SU-DHL-6 (cell line): ENCODE data around the gene NUDT7.

ENCODE experiments used
- H2AFZ ChIP-seq: fragments of 200-600 bp; sonication (generic); 2 replicates; pipeline ENCODE4 v1.6.1; 2014; ENCODE audit warnings: low read depth, mild to moderate bottlenecking, moderate library complexity, mixed read lengths, antibody characterized with exemption, low read length; ENCODE audit not compliant: severe bottlenecking
- H3F3A ChIP-seq: fragments of 200-600 bp; shearing (Covaris generic); 2 replicates; pipeline ENCODE4 v1.6.0; 2016; ENCODE audit warnings: antibody characterized with exemption, mild to moderate bottlenecking; ENCODE audit not compliant: insufficient read depth
- H3K27ac ChIP-seq: fragments of 200-600 bp; sonication (generic); 2 replicates; pipeline ENCODE4 v1.5.1; 2016; ENCODE audit warnings: low read depth, mild to moderate bottlenecking, low read length, moderate library complexity, mixed read lengths
- H3K27me3 ChIP-seq: fragments of 200-600 bp; sonication (generic), shearing (Covaris generic); 2 replicates; pipeline ENCODE4 v1.6.0; 2014; ENCODE audit warnings: mild to moderate bottlenecking, low read length
- H3K36me3 ChIP-seq: fragments of 200-600 bp; sonication (generic); 2 replicates; pipeline ENCODE4 v1.6.1; 2014; ENCODE audit warnings: mild to moderate bottlenecking, low read length, mixed read lengths
- H3K4me2 ChIP-seq: fragments of 300-600, 200-600 bp; shearing (Covaris generic), sonication (generic); 2 replicates; pipeline ENCODE4 v1.6.0; 2014; ENCODE audit warnings: low read length, low read depth, mild to moderate bottlenecking; ENCODE audit not compliant: poor library complexity, severe bottlenecking
- H3K4me3 ChIP-seq: fragments of 200-600 bp; sonication (generic); 2 replicates; pipeline ENCODE4 v1.5.1; 2014; ENCODE audit warnings: antibody characterized with exemption, low read length, mild to moderate bottlenecking, mixed read lengths; ENCODE audit not compliant: insufficient read depth, poor library complexity, severe bottlenecking
- H3K79me2 ChIP-seq: fragments of 200-600 bp; sonication (generic); 2 replicates; pipeline ENCODE4 v1.6.1; 2014; ENCODE audit warnings: mild to moderate bottlenecking, low read length, moderate library complexity; ENCODE audit not compliant: insufficient read depth
- H3K9ac ChIP-seq: fragments of 200-600 bp; sonication (generic); 2 replicates; pipeline ENCODE4 v1.7.0; 2014; ENCODE audit warnings: mild to moderate bottlenecking, low read length
- H3K9me2 ChIP-seq: fragments of 200-600 bp; sonication (generic); replicated peaks from 2 replicates; pipeline ENCODE4 v1.6.1; 2014; ENCODE audit warnings: low read length; ENCODE audit not compliant: insufficient read depth
- H3K9me3 ChIP-seq: fragments of 200-600 bp; sonication (generic); 2 replicates; pipeline ENCODE4 v1.6.1; 2014; ENCODE audit warnings: low read length, mixed read lengths; ENCODE audit not compliant: insufficient read depth
- H4K20me1 ChIP-seq: fragments of 200-600 bp; sonication (generic); 2 replicates; pipeline ENCODE4 v1.6.1; 2014; ENCODE audit warnings: low read depth, mild to moderate bottlenecking, antibody characterized with exemption, low read length, moderate library complexity, mixed read lengths
- EZH2phosphoT487 ChIP-seq: fragments of 200-600 bp; sonication (generic), shearing (Covaris generic); conservative IDR thresholded peaks from 2 replicates; pipeline ENCODE4 v1.6.1; 2018; ENCODE audit warnings: mild to moderate bottlenecking, antibody characterized with exemption, low read length, moderate library complexity, mixed read lengths
- TF ChIP-seq, protein P1 (sequence below): fragments of 200-600 bp; sonication (generic); IDR thresholded peaks from one replicate; pipeline ENCODE4 v1.5.1; 2017; ENCODE audit warnings: antibody characterized with exemption, mild to moderate bottlenecking, low read length, moderate library complexity; ENCODE audit not compliant: insufficient read depth, poor library complexity, severe bottlenecking

NUDT7 gene

DNA sequence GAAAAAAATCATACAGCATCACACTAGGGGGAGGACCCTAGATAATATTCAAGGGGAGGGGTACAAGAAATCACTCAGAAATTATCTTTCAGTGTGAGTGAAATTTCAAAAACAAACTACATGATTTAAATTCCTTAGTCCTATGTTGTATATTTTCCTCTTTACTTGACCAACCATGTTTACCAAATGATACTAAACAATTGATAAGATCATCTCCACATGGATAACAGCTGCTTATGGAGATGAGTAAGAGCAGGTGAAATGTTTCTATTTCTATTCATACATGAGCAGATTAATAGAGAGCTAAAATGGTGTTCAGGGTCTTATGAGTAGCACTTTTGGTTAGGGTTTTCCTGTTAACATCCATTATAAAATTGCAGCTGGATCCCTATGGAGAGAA, 58.8 kb downstream of the NUDT7 start:
- TF ChIP-seq, protein P1, sequence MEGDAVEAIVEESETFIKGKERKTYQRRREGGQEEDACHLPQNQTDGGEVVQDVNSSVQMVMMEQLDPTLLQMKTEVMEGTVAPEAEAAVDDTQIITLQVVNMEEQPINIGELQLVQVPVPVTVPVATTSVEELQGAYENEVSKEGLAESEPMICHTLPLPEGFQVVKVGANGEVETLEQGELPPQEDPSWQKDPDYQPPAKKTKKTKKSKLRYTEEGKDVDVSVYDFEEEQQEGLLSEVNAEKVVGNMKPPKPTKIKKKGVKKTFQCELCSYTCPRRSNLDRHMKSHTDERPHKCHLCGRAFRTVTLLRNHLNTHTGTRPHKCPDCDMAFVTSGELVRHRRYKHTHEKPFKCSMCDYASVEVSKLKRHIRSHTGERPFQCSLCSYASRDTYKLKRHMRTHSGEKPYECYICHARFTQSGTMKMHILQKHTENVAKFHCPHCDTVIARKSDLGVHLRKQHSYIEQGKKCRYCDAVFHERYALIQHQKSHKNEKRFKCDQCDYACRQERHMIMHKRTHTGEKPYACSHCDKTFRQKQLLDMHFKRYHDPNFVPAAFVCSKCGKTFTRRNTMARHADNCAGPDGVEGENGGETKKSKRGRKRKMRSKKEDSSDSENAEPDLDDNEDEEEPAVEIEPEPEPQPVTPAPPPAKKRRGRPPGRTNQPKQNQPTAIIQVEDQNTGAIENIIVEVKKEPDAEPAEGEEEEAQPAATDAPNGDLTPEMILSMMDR: no peak
- no peak for TF ChIP-seq EZH2phosphoT487
- Histone ChIP-seq H3K9ac (no peak overlapping the region), H2AFZ (no peak overlapping the region)

GRCh38 chr16:77782694-77783093, 60.4 kb downstream of the NUDT7 start:
- H3K4me3 ChIP-seq: no peak overlapping the region
- H3K27me3 ChIP-seq: no peaks in the 10 kb centered on the region
- no peaks in the 10 kb centered on the region for H3K79me2 ChIP-seq
- no peak overlapping the region for H3K9ac ChIP-seq
- TF ChIP-seq, protein P1: peak; percentile 29
- TF ChIP-seq EZH2phosphoT487: no peak
- H3K27ac ChIP-seq: no peak overlapping the region
- no peaks in the 10 kb centered on the region for H3F3A ChIP-seq
- no peaks in the 10 kb centered on the region for H3K9me3 ChIP-seq
- no peak overlapping the region for H3K4me2 ChIP-seq
- H3K9me2 ChIP-seq: no peaks in the 10 kb centered on the region
- no peaks in the 10 kb centered on the region for H4K20me1 ChIP-seq
- H3K36me3 ChIP-seq: no peaks in the 10 kb centered on the region
- no peak overlapping the region for H2AFZ ChIP-seq

More for the DNA sequence above, 58.8 kb downstream of the NUDT7 start:
- H3F3A ChIP-seq: no peaks in the 10 kb centered on the region
- no peak overlapping the region for H3K4me3 ChIP-seq
- no peak overlapping the region for H3K4me2 ChIP-seq
- no peaks in the 10 kb centered on the region for H4K20me1 ChIP-seq
- H3K27me3 ChIP-seq: no peaks in the 10 kb centered on the region
- no peaks in the 10 kb centered on the region for H3K9me2 ChIP-seq
- no peaks in the 10 kb centered on the region for H3K79me2 ChIP-seq
- H3K9me3 ChIP-seq: no peaks in the 10 kb centered on the region
- H3K27ac ChIP-seq: no peak overlapping the region
- no peaks in the 10 kb centered on the region for H3K36me3 ChIP-seq

DNA sequence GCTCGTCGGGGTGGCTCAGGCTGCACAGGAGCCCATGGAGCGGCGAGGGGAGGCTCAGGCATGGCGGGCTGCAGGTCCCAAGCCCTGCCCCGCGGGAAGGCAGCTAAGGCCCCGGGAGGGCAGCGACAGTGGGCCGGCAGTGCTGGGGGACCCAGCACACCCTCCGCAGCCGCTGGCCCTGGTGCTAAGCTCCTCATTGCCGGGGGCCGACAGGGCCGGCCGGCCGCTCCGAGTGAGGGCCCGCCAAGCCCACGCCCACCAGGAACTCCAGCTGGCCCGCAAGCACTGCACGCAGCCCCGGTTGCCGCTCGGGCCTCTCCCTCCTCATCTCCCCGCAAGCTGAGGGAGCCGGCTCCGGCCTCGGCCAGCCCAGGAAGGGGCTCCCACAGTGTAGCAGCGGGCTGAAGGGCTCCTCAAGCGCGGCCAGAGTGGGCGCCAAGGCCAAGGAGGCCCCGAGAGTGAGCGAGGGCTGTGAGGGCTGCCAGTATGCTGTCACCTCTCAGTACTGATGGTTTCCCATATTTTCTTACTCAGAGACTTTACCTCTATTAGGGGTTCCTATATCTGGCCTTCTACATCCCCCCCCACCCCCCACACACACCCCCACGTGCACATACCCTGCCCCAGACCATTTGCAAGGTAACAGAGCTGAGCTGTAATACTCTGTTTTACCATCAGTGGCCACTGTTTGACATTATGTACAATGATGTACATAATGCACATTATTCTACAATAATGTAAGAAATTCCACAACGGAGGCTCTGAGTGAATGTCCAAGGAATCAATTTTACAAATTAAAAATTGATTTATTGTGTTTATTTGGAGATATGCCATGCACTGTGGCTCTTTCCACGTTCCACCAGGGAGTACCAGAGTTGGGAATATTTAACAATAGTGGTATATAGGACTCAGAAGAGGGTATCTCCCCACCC, 62.4 kb downstream of the NUDT7 start:
- Histone ChIP-seq H3K9me2 (no peaks in the 10 kb centered on the region), H4K20me1 (no peaks in the 10 kb centered on the region)

More for the DNA sequence above, 62.4 kb downstream of the NUDT7 start:
- no peak overlapping the region for H3K4me3 ChIP-seq
- no peaks in the 10 kb centered on the region for H3F3A ChIP-seq
- H3K27me3 ChIP-seq: no peaks in the 10 kb centered on the region
- no peak overlapping the region for H2AFZ ChIP-seq
- no peaks in the 10 kb centered on the region for H3K36me3 ChIP-seq
- H3K79me2 ChIP-seq: no peaks in the 10 kb centered on the region
- no peak for TF ChIP-seq EZH2phosphoT487
- TF ChIP-seq, protein P1: no peak
- no peak overlapping the region for H3K4me2 ChIP-seq
- no peak overlapping the region for H3K27ac ChIP-seq
- no peaks in the 10 kb centered on the region for H3K9me3 ChIP-seq
- no peak overlapping the region for H3K9ac ChIP-seq
